Stimulated activated CD4-positive, alpha-beta T cell treated with anti-CD3 and anti-CD28 coated beads, Interleukin-1b, Interleukin-23, amount 100 ng/mL, for 48 hours (primary cell): ENCODE measurements around the gene SMS.
"Not testable (repeated sequence)": the region's sequence is repeated elsewhere in the genome, so short reads cannot be mapped to it uniquely, and the experiment has no call there.

Source experiments
- DNase-seq: peaks from one replicate; pipeline ENCODE4 v3.0.0-alpha.2; 2020

Gene SMS

DNA sequence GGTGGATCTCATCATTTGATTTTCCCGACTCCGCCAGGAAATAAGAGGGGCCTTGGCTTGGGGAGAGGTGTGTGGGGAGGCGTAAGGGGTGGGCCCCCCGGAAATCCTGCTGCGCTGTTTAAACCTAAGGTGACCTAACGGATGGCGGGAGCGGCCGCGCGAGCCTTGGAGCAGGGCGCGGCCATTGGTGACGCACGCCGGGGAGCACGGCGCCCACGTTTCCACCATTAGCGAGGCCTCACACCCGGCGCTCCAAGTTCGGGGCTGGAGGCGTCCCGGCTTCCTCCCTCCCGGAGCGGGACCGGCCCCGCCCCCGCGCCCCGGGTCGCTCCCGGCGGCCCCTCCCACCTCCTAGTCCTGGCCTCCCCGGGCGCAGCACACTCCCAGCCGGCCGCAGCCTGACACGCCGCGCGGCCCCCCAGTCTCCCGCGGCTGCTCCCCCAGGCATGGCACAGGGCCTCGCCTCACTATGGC, at the start of gene SMS:
TSS of gene SMS (plus strand) at position 354 of the 474 bp plus-strand sequence. CDS start at position 470, 116 bp downstream.
- DNase-seq, result peak; percentile 60

DNA sequence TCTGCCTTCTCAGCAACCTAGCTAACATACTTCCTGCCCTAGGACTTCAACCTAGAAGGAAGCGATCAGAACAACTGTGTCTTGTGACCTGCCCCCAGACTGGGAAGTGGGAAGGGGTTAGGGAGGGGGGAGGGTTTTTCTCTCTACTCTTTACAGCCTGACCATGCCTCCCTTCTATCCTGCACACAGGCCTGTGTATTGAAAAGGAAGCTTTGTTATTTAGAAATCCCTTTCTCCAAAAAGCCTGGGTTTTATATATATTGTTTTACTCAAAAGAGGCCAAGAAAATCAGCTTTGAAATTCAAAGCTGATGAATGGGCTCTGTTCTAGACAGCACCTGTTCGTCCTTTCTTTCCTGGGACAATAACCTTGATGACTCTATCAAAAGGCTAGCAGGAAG, 35.2 kb upstream of the SMS start:
- no peak for DNase-seq

DNA sequence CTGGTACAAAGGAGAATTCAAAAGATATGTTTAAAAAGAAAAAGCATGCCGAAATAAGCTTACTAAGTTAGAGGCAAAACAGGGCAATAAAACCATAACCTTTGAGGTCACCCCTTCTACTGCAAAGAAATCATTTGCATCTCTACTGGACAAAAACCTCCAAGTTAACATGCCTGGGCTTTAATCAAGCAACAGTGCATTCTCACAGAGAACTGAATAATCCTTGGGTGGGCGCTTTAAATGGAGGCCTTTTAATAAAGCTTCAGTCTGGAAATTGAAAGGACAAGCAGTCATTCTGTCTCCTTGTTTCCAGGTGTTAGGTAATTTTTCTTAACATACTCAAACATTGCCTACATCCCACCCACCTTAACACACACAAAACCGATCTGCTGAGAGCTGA, 34.6 kb upstream of the SMS start:
- DNase-seq, result no peak

DNA sequence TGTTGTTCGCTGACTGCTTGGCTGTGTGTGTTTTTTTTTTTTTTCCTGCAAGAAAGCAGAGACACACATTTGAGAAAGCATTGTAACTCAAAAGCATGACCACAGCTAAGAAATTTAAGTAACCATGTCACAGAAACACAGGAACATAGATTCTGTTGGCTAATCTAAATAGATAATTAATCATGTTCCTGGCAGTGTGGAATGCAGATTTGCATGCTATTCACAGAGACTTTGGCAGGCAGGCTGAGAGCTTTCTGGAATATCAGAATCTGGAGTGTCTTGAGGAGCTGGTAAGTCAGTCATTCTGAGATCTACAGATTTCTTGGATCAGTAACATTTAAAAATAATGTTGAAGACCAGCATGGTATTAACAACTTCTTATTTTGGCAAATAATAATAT, 33.2 kb upstream of the SMS start:
- no peak for DNase-seq

DNA sequence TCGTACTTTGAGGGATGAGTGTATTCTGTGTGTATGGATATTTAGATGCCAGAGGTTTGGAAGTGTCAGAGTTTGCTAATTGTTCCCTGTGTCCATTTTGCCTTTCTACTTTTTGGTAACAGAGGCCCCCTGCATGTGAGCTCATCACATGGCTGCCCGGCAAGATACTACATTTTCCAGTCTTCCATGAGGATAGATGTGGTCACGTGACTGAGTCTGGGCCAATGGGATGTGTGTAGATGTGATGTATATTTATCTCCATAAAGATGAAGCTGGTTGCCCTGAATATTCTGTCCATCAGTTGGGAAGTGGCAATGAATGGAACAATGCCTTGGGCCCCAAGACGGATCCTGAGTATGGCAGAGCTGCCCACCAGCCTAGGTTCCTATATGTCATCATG, 29.0 kb upstream of the SMS start:
- no peak for DNase-seq

DNA sequence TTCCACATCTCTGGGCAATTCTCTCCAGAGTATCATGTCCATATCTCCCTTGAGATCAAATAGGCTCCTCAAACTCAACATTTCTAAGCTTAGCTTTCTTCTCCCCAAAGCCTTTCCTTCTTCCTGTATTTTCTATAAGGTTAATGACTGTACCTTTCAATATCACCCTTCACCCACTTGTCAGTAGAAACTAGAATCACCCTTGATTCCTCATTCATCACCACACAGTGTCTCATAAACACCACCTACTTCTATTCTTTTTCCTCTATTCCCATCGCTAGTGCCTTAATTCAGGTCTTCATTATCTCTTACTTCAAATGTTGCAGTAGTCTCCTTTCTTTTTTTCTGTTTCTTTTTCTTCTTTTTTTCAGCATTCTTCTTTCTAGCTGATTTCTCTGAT, 28.3 kb upstream of the SMS start:
- DNase-seq, result no peak

DNA sequence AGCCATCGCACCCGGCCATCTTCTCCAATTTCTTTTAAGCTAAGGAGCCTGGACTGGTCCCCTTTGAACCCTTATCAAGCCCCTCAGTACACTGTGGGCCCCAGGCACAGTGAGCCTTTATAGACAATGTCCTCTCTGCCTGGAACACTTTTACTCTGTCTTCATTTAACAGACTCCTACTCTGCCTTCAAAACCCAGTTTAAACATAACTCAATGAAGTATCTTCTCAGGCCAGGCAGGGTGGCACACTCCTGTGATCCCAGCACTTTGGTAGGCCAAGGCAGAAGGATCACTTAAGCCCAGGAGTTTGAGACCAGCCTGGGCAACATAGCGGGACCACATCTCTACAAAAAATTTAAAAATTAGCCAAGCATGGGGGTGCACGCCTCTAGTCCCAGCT, 27.5 kb upstream of the SMS start:
- DNase-seq, result no peak

DNA sequence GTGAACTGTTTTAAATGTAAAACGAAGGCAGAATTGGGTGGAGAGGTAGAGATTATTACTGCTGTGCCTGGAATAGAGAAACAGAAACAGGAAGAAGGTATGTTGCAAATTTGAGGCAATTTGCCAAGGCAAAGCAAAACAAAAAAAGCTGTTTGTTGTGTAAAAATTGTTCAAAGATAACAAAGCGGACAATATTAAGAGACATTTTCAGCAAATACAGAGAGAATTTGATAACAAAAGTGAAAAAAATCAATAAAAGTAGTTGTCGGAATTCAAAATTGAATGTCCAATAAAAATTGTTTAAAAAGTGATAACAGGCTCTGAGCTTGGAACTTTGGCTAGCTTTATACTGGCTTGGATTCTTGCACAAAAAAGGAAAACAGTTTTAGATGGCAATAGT, 14.4 kb upstream of the SMS start:
- no peak for DNase-seq

DNA sequence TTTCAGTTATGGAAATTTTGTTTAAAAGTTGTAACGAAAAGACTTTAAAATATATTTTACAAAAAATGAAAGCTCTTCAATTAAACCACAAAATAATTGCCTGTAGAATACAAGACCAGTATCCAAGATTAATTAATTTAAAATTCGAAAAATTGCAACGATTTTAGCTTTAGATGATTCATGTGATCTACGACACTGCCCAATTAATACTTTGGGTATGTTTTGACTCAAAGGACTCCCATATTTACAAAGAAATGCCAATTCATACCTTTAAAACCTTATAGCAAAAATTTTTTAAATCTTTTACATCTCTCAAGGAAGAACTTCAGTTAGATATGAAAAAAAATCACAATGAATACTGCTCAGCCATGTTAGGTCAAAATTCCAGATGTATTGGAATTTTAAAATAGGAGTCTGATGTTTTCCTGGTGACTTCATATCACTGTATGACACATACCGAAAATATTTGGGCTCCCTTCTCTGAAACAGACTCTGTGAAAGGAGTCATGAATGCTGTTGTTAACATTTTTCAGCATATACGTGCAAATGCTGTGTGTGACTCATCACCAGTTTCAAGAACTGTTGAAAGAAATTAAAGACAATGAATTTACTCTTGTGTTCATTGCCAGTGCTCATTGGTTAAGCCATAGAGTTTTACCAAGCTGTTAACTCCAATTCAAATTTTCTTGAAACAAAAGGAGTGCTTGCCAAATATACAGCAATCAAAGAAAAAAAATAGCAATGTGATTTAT, 13.8 kb upstream of the SMS start:
- DNase-seq, result no peak

DNA sequence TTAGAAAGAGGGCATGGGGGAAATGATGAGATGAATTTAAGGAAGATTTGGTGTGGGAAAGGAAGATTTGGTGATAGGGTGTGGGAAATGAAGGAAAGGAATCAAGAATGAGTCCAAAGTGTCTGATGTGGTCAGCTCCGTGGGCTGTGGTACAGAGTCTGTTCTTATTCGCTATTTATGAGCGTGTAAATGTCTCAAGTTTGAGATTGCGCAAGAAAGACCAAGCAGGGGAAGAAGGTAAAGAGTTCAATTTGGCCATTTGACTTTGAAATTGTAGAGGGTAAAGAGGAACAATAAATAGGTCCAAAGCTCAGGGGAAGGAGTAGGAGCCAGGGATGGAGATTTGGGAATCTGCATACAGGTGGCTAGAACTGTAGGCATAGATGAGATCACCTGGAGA, 11.3 kb upstream of the SMS start:
- DNase-seq, result no peak

DNA sequence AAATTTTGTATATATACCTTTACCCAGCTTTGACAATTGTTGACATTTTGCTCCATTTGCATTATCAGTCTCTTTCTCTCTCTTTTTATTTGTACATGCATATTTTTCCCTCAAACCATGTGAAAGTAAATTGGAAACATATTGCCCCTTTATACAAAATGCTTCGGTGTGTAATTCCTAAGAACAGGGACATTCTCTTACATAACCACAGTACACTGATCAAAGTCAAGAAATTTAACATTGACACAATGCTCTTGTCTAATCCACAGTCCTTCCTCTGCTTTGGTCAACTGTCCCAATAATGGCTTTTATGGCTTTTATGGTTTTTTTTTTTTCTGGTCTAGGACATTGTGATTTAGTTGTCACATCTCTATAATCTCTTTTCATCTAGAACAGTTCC, 9.5 kb upstream of the SMS start:
- DNase-seq, result no peak

DNA sequence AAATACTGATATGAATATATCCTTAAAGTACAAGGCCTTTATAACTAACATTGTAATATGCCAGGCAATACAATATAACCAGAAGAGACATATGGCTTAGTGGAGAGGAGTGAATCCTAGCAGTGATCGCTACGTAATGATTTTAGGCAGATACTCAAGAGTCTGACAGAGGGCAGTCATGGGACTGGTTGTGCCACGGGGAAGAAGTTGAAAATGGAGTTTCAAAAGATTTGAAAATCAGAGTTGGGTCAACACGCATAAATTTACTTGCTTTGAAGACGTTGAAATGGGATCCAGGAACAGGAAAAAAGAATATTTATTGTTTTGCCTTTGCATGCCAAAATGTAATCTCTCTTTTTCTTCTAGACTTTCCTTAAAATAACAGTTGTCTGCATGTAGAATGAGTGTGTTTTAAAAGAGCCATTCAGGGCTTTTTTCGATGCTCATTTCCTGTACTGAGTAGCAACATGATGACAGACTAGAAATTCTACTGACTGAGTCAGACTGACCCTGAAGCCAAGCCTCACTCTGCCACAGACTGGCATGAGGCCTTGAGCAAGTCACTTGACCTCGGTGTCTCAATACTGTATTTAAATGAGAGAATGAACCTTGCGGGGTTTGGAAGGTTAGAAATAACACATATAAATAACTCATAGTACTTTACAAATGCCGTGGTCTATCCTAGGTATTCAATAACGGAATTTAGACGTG, 8.1 kb upstream of the SMS start:
- no peak for DNase-seq

DNA sequence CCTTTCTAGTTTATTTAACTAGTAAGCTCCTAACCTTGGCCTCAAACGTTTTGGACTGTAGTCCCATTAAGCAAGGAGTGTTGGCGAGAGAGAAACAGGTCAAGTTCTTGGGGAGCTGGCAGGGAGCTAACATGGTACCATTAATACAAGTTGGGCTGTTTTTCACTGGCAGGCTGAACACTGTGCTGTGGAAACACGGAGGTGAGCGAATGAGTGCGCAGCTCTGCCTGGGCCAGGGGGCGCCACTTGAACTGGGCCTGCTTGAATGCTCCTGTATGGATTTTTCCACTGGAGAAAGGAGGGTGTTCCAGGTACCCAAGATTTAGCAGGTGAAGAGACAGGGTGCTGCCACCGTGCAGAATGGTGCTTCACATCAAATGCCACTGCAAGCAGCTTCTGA, 7.4 kb upstream of the SMS start:
- no peak for DNase-seq

DNA sequence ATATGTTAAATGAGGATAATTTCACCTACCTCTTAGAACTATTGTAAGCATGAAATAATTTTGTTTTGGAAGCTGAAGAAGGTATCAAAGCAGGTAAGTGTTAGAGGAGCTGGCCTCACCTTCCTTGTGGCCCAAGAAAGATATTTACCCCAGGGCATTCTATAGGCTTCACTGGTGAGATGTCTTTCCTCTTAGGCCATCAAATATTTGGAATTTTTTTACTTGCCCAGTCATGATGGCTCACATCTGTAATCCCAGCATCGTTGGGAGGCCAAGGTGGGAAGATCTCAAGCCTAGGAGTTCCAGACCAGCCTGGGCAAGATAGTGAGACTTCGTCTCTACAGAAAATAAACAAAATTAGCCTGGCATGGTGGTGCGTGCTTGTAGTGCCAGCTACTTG, 6.1 kb upstream of the SMS start:
- no peak for DNase-seq

DNA sequence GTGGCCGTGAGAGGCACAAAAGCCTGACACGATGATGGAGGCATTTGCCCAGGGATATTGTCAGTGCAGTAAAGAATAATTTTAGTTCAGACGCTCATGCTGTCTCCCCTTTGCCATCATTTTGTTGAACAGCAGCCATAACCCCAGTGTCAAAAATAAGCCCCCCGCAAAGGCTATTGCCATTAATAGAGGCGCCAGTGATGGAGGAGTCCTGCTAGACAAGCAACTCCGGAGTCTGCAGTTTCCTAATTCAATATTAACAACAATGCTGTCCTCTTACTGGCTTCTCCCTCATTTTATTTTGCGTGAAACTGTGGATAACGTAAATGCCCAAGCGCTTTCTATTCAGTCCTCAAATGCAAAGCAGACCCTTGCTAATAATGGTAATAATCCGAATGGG, 603 bp upstream of the SMS start:
- no peak for DNase-seq

DNA sequence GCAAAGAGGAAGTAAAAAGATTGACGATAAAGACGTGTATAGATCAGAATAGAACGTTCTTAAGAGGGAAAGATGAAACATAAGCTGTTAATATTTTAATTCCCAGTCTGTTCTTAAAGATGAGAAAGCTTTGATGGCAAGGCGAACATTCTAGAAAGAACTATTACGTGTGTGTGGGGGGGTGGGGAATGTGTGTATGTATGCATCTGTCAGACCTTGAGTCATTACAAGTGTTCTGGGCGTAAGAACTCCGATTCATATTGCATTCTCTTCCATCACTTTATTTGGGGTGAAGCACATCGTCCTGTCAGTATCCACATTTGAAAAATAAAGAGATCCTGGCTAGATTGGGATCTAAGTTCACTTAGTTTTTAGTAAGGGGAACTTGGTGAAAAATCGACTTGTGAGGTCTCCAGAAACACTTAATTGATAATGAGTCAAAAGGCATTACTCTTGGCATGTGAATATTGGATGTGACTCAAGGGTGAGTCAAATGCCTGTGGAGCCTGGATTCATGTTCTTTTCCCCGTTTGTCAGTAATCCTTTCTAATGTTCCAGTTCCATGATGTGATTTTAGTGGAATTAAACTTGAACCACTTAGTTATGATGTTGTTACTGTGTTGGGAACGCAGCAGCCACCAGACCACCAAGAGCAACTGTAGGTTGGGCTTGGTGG, 3.1 kb downstream of the SMS start:
- DNase-seq, result no peak

DNA sequence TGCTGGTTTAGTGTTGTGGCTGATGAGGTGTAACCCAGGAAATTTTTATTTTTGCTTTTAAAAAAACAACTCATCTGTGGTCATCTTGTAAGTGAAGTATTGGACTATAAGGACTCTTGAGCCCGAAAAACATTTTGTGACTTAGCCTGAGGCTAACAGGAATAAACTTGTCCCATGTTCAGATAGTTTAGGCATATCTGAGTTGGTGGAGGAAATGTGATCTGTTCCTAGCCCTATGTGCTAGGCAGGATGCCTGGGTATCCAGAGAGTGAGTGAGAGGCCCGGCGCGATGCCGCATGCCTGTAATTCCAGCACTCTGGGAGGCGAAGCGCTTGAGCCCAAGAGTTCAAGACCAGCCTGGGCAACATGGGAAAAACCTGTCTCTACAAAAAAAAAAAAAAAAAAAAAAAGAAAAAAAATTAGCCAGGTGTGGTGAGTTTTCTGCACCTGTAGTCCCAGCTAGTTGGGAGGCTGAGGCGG, 3.7 kb downstream of the SMS start:
- DNase-seq, result no peak

DNA sequence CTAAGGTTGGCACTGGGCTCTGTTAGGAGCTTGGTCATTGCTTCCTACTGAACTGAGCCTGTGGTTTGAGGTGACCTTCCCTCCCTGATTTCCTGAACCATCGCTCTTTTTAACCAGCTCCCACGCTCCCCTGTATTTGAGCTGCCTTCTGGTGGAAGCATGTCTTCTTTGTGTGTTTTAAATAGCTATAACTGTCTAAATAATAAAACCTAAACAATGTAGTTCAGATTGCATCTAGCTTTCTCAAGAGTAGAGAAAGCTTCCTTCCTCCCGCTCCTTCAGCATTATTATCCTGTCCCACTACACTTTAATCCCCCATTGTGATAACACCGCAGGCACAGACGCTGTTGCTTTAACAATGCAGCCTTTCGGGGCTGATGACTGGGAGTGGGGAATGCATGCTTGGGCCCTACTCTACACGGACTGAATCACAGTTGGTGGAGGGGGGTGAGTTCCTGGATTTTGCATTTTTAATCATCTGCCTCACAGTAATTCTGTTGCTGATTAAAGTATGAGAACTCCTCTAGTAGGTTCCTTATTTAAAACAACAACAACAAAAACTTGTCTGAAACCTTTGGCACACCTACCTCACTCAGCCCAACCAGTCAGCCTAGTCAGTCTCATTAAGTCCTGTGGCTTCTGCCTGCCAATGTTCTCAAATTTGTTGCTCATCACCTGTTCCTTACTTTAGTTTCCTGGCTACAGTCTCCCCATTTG, 6.6 kb downstream of the SMS start:
- no peak for DNase-seq

DNA sequence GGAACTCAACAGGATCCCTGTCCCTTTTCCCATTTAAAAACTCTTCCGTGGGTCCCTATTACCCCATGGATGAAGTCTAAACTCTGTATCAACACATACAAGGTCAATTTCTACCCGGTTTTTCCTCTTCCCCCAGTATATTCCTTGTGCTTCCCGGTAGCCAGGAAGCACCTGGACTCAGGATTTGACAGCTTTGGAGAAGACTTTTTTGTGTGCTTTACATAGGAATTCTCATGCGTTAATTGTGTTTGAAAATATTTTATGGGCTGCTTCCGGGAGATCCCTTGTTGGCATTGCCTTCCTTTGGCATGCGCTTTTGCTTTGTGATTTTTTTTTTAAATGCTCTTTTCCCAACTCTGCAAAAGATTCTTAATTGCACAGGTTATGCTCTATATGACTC, 7.2 kb downstream of the SMS start:
- no peak for DNase-seq

DNA sequence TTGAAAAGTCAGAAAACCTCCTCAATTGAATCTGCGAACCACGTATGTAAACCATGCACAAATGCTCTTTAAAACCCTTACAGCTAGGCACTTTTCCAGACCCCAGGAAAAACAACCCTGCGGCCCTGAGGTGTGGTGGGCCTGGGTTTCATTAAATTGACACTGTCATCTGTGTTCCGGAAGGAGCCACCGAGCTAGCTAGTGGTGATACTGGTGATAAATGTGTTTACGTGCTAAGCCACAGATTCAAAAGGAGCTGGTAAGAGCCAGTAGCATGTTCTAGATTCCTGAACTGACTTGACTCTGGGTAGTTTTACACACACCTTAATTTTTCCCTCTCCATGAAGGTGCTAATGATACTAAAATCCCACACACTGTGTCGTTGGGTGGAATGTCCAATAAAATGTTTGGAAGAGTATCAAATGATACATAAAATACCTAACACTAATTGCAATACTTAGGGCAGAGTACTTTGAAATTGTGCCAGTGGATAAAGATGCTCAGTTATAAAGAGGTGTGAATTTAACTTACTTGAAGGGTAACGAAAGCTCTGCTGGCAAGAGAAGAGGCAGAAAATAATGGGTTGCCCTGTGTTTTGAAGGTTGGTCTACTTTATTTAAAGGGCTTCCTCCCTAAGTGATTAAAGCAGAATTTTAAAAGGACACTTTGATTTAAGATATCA, 8.5 kb downstream of the SMS start:
- no peak for DNase-seq

DNA sequence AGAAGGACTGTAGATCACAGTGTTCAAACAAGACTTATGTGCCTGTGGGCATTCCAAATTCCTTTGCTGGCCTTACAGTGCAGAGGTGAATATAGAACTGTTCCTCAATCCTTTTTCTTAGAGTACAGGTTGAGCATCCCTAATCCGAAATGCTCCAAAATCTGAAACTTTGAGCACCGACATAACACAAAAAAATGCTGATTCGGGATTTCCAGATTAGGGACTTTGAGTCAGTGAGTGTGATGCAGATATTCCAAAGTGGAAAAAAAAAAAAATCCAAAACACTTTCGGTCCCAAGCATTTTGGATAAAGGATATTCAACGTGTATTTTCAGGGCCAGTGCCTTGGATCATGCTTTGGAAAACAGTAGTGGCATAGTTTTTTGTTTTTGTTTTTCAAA, 9.2 kb downstream of the SMS start:
- no peak for DNase-seq

DNA sequence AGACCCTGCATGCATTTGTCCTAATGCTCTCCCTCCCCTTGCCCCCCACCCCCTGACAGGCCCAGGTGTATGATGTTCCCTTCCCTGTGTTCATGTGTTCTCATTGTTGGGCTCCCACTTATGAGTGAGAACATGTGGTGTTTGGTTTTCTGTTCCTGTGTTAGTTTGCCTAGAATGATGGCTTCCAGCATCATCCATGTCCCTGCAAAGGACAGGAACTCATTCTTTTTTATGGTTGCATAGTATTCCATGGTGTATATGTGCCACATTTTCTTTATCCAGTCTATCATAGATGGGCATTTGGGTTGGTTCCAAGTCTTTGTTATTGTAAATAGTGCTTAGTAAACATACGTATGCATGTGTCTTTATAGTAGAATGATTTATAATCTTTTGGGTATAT, 10.0 kb downstream of the SMS start:
- DNase-seq, result not testable (repeated sequence)

DNA sequence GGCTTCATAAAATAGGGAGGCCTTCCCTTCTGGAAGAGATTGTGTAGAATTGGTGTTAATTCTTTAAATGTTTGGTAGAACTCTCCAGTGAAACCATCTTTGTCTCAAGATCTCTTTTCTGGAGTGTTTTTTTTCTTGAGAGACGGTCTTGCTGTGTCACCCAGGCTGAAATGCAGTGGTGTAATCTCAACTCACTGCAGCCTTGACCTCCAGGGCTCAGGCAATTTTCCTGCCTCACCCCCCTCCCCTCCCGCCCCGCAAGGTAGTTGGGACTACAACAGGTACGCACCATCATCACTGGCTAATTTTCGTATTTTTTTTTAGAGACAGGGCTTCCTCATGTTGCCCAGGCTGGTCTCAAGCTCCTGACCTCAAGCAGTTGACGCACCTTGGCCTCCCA, 12.1 kb downstream of the SMS start:
- no peak for DNase-seq
